Panc1 (cell line): ENCODE measurements around the gene VEZT.

Source experiments
- POLR2AphosphoS5 ChIP-seq: IDR thresholded peaks from 2 replicates; pipeline ENCODE4 v1.6.1; 2012; ENCODE audit warnings: mild to moderate bottlenecking, low read depth, low read length, moderate library complexity
- TF ChIP-seq, protein P1 (sequence below): fragments of 450-650 bp; IDR thresholded peaks from 2 replicates; pipeline ENCODE4 v1.5.1; 2017; ENCODE audit warnings: mild to moderate bottlenecking

DNA sequence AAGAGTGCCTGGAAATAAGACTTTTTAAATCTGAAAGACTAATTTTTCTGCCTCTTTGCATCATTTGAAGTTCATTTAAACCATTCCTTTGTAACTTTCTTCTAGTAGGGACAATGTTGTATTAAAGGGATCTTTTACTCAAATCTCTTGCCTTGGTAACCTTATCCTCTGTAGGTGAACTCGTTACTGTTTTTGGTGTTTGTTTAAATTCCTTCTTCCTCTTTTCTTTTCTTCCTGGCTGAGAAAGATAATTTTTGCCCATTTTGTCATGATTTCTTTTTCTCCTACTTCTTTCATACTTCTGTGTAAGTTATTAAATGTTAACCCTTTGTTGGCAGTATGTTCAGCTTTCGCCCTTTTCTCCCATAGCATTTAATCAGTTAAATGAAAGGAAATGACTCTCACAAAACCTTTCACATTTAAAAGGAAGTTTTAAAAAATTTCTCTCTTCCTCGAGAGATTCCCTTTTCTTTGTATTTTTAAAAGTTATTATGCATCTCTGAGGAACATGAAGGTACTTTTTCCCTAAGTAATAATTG lies 10.3 kb downstream of the VEZT start:
- TF ChIP-seq, protein P1, sequence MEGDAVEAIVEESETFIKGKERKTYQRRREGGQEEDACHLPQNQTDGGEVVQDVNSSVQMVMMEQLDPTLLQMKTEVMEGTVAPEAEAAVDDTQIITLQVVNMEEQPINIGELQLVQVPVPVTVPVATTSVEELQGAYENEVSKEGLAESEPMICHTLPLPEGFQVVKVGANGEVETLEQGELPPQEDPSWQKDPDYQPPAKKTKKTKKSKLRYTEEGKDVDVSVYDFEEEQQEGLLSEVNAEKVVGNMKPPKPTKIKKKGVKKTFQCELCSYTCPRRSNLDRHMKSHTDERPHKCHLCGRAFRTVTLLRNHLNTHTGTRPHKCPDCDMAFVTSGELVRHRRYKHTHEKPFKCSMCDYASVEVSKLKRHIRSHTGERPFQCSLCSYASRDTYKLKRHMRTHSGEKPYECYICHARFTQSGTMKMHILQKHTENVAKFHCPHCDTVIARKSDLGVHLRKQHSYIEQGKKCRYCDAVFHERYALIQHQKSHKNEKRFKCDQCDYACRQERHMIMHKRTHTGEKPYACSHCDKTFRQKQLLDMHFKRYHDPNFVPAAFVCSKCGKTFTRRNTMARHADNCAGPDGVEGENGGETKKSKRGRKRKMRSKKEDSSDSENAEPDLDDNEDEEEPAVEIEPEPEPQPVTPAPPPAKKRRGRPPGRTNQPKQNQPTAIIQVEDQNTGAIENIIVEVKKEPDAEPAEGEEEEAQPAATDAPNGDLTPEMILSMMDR, result no peak
- TF ChIP-seq POLR2AphosphoS5, result no peak
